B cell (primary cell): ENCODE data around the gene PROC. TPM values are rescaled to one million over a fixed set of nuclear protein-coding genes. Genes with fewer than 3 reads are reported as not detected.

Experiments used
- ATAC-seq: fragments of 200-7000 bp; cut with Tn5 transposase; one replicate; pipeline ENCODE4 v1.10.0; 2021; ENCODE audit warnings: low read depth, mild to moderate bottlenecking, moderate number of reproducible peaks, moderate library complexity
- CTCF ChIA-PET: fragments of 350-600 bp; sonication (Branson Sonifier 250); formaldehyde crosslinking; loops from one replicate; lab custom pipeline; 2021; ENCODE audit warnings: antibody characterized with exemption, inconsistent platforms; lab: Charles Lee
- POLR2A ChIA-PET: fragments of 350-600 bp; sonication (Branson Sonifier 250); formaldehyde crosslinking; loops from one replicate; lab custom pipeline; 2021; ENCODE audit warnings: antibody characterized with exemption; lab: Charles Lee
- DNase-seq: peaks from one replicate; pipeline ENCODE4 v3.0.0; 2013
- H2AFZ ChIP-seq: 2 replicates; pipeline ENCODE4 v1.6.1; 2012; ENCODE audit warnings: mild to moderate bottlenecking, low read depth, low read length; ENCODE audit not compliant: insufficient read depth, poor library complexity, severe bottlenecking
- H3K27ac ChIP-seq, 2 donors: 1 replicate in 1 of 2; 2 replicates in 1 of 2; pipeline ENCODE4 v1.5.1; 2012 to 2013; ENCODE audit warnings: low read length in 2 of 2, mild to moderate bottlenecking in 2 of 2, moderate library complexity in 1 of 2
- H3K27me3 ChIP-seq, 4 experiments: fragments of 200-600 bp in 1 of 4; sonication (generic) in 1 of 4; replicated peaks in 1 of 4; 1 replicate in 2 of 4; 2 replicates in 2 of 4; pipeline versions ENCODE4 v1.6.1 to v1.7.0; 2013 to 2016; ENCODE audit warnings: low read length in 3 of 4, mild to moderate bottlenecking in 2 of 4, mixed read lengths in 1 of 4, moderate library complexity in 1 of 4; ENCODE audit not compliant: insufficient read depth in 4 of 4, control insufficient read depth in 3 of 4; ENCODE audit errors: control extremely low read depth in 1 of 4
- H3K36me3 ChIP-seq, 2 experiments: replicated peaks in 1 of 2; 1 replicate in 1 of 2; 2 replicates in 1 of 2; pipeline versions ENCODE4 v1.6.1 to v1.7.1; 2013; ENCODE audit warnings: low read length in 1 of 2; ENCODE audit not compliant: insufficient read depth in 2 of 2, control insufficient read depth in 1 of 2; ENCODE audit errors: control extremely low read depth in 1 of 2, extremely low read depth in 1 of 2
- H3K4me1 ChIP-seq, 2 donors: fragments of 200-600 bp in 1 of 2; sonication (generic) in 1 of 2; 1 replicate in 1 of 2; 2 replicates in 1 of 2; pipeline versions ENCODE4 v1.5.1 to v1.6.1; 2013 to 2017; ENCODE audit warnings: low read length in 2 of 2; ENCODE audit not compliant: control insufficient read depth in 2 of 2, insufficient read depth in 2 of 2
- H3K4me2 ChIP-seq: replicated peaks from 2 replicates; pipeline ENCODE3; 2012; ENCODE audit warnings: mild to moderate bottlenecking, low read depth, low read length; ENCODE audit not compliant: poor library complexity, severe bottlenecking
- H3K4me3 ChIP-seq, 5 experiments: fragments of 200-600 bp in 1 of 5; sonication (generic) in 1 of 5; 1 replicate in 3 of 5; 2 replicates in 2 of 5; pipeline versions ENCODE4 v1.5.1 to v1.7.0; 2011 to 2016; ENCODE audit warnings: low read length in 4 of 5, mild to moderate bottlenecking in 4 of 5, low read depth in 2 of 5, control low read depth in 1 of 5, moderate library complexity in 1 of 5; ENCODE audit not compliant: insufficient read depth in 1 of 5; ENCODE audit errors: control extremely low read depth in 1 of 5, extremely low read depth in 1 of 5
- H3K79me2 ChIP-seq: fragments of 200-600 bp; sonication (generic); one replicate; pipeline ENCODE4 v1.6.0; 2016; ENCODE audit warnings: low read length; ENCODE audit not compliant: control insufficient read depth, insufficient read depth
- H3K9ac ChIP-seq: fragments of 200-600 bp; sonication (generic); 2 replicates; pipeline ENCODE4 v1.6.1; 2017; ENCODE audit warnings: mild to moderate bottlenecking, low read length, moderate library complexity
- H3K9me3 ChIP-seq, 3 donors: one replicate each; pipeline versions ENCODE4 v1.6.1 to v1.7.1; 2013; ENCODE audit warnings: low read length in 2 of 3; ENCODE audit not compliant: control insufficient read depth in 2 of 3, insufficient read depth in 1 of 3; ENCODE audit errors: control extremely low read depth in 1 of 3
- H4K20me1 ChIP-seq: 2 replicates; pipeline ENCODE4 v1.6.0; 2012; ENCODE audit warnings: mild to moderate bottlenecking, low read length; ENCODE audit not compliant: insufficient read depth, control insufficient read depth, poor library complexity, severe bottlenecking
- H3K27ac Mint-ChIP-seq: one replicate; pipeline ENCODE4 v1.8.0; 2021; ENCODE audit warnings: mixed read lengths
- H3K27me3 Mint-ChIP-seq: one replicate; pipeline ENCODE4 v1.8.0; 2021; ENCODE audit warnings: mixed read lengths
- H3K4me1 Mint-ChIP-seq: one replicate; pipeline ENCODE4 v1.8.0; 2021; ENCODE audit warnings: mixed read lengths
- H3K4me3 Mint-ChIP-seq: one replicate; pipeline ENCODE4 v1.8.0; 2021; ENCODE audit warnings: mixed read lengths
- H3K9me3 Mint-ChIP-seq: one replicate; pipeline ENCODE4 v1.8.0; 2022; ENCODE audit warnings: mixed read lengths; ENCODE audit not compliant: insufficient read depth
- EZH2 ChIP-seq: IDR thresholded peaks from 2 replicates; pipeline ENCODE4 v1.6.1; 2012; ENCODE audit warnings: borderline replicate concordance, low read depth, mild to moderate bottlenecking, moderate library complexity, low read length; ENCODE audit not compliant: insufficient read depth, poor library complexity, severe bottlenecking
- WGBS: methylation state at CpG from one replicate; pipeline ENCODE4 v1.1.5; 2013; ENCODE audit warnings: missing lambda C conversion rate; ENCODE audit not compliant: insufficient coverage; 5-methylcytosine and 5-hydroxymethylcytosine counted together
- intact Hi-C: fragments of 100-400 bp; cut with micrococcal nuclease; formaldehyde crosslinking; loops from one replicate; pipeline ENCODE4 v1.10.0; 2022
- polyA plus RNA-seq: library from polyadenylated mRNA; depleted of rRNA; stranded (reverse); fragments of >200 nt; gene quantifications from 2 replicates; pipeline ENCODE4 v1.2.3, GENCODE V29; 2012
- total RNA-seq, 2 donors: library from RNA; stranded (reverse); fragments of 120-200 nt in 1 of 2; gene quantifications; 1 replicate in 1 of 2; 2 replicates in 1 of 2; pipeline versions ENCODE4 v1.2.3 to v1.2.4, GENCODE V29; 2013 to 2022
- TF ChIP-seq, protein P1 (sequence below): fragments of 200-600 bp; IDR thresholded peaks from one replicate; pipeline ENCODE4 v1.8.0; 2022; ENCODE audit warnings: antibody characterized with exemption, mild to moderate bottlenecking

PROC gene
- total and polyA plus RNA-seq, 2 donors (not counting 1 experiment from before 2014, with no cell fraction given) = 0.40 TPM; not detected in 1

GRCh38 chr2:127426501-127427354, 8.5 kb downstream of the PROC start:
- no peak overlapping the region for H3K27ac Mint-ChIP-seq
- CTCF ChIA-PET = no interaction called here
- peaks cover 0 to 15% (median 6%) of the 10 kb centered on the region in 4 experiments for H3K27me3 ChIP-seq
- WGBS = 95% methylated on average over 10 of the region's 10 CpGs
- no peak overlapping the region for H2AFZ ChIP-seq
- ATAC-seq = no peak
- H3K4me3 ChIP-seq = no peak overlapping the region
- H3K9ac ChIP-seq = no peak overlapping the region
- TF ChIP-seq EZH2 = no peak
- TF ChIP-seq, protein P1, sequence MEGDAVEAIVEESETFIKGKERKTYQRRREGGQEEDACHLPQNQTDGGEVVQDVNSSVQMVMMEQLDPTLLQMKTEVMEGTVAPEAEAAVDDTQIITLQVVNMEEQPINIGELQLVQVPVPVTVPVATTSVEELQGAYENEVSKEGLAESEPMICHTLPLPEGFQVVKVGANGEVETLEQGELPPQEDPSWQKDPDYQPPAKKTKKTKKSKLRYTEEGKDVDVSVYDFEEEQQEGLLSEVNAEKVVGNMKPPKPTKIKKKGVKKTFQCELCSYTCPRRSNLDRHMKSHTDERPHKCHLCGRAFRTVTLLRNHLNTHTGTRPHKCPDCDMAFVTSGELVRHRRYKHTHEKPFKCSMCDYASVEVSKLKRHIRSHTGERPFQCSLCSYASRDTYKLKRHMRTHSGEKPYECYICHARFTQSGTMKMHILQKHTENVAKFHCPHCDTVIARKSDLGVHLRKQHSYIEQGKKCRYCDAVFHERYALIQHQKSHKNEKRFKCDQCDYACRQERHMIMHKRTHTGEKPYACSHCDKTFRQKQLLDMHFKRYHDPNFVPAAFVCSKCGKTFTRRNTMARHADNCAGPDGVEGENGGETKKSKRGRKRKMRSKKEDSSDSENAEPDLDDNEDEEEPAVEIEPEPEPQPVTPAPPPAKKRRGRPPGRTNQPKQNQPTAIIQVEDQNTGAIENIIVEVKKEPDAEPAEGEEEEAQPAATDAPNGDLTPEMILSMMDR = no peak
- no peak overlapping the region for H3K27ac ChIP-seq
- H3K27me3 Mint-ChIP-seq = no peaks in the 10 kb centered on the region
- H3K36me3 ChIP-seq = no peaks in the 10 kb centered on the region
- no peaks in the 10 kb centered on the region for H3K9me3 Mint-ChIP-seq
- H3K4me1 ChIP-seq = peaks cover 15 to 16% of the 10 kb centered on the region in 2 donors
- H3K79me2 ChIP-seq = peaks cover 3% of the 10 kb centered on the region
- peaks cover 15% of the 10 kb centered on the region for H3K4me1 Mint-ChIP-seq
- POLR2A ChIA-PET = no interaction called here
- intact Hi-C loops = no loop called here
- no peaks in the 10 kb centered on the region for H3K9me3 ChIP-seq
- peaks cover 11% of the 10 kb centered on the region for H4K20me1 ChIP-seq
- no peak overlapping the region for H3K4me3 Mint-ChIP-seq
- no peak overlapping the region for H3K4me2 ChIP-seq
- DNase-seq = no peak
